Measurements from ENCODE around the gene ASCC3.

The ASCC3 gene

GRCh38 chr6:100565439-100566104 lies 315.6 kb downstream of the ASCC3 start:
- Histone ChIP-seq H3K9me2 (replicated peaks; ENCODE audit: control insufficient read depth, low read length) (no peaks in the 10 kb centered on the region), H3K36me3 (ENCODE audit: control insufficient read depth, low read length) (no peaks in the 10 kb centered on the region), H3K4me3 (ENCODE audit: low read length) (no peak overlapping the region), H3K4me1 (ENCODE audit: control insufficient read depth, low read length) (no peaks in the 10 kb centered on the region), H4K20me1 (ENCODE audit: control insufficient read depth, insufficient read depth, low read depth, low read length) (no peaks in the 10 kb centered on the region), H3K79me2 (ENCODE audit: control insufficient read depth, low read length) (no peaks in the 10 kb centered on the region), H3K27ac (ENCODE audit: low read depth, low read length) (no peak overlapping the region), H3F3A (ENCODE audit: control insufficient read depth, insufficient read depth) (no peaks in the 10 kb centered on the region), H3K4me2 (ENCODE audit: low read length) (no peak overlapping the region), H3K9me3 (ENCODE audit: control insufficient read depth, insufficient read depth, low read length) (no peaks in the 10 kb centered on the region), H3K27me3 (ENCODE audit: control insufficient read depth, low read length) (no peaks in the 10 kb centered on the region)
- TF ChIP-seq CTCF (IDR thresholded peaks at IDR 0.05; ENCODE audit: low read depth, low read length, poor library complexity, severe bottlenecking) (no peak), EZH2phosphoT487 (IDR thresholded peaks at IDR 0.05; ENCODE audit: borderline replicate concordance, low read length) (no peak)

GRCh38 chr6:100559859-100560258 lies 321.3 kb downstream of the ASCC3 start:
- Histone ChIP-seq H3K36me3 (ENCODE audit: control insufficient read depth, low read length) (no peaks in the 10 kb centered on the region), H3F3A (ENCODE audit: control insufficient read depth, insufficient read depth) (no peaks in the 10 kb centered on the region), H3K4me1 (ENCODE audit: control insufficient read depth, low read length) (no peaks in the 10 kb centered on the region), H3K27ac (ENCODE audit: low read depth, low read length) (no peak overlapping the region), H3K79me2 (ENCODE audit: control insufficient read depth, low read length) (no peaks in the 10 kb centered on the region), H3K9me2 (replicated peaks; ENCODE audit: control insufficient read depth, low read length) (no peaks in the 10 kb centered on the region), H3K4me2 (ENCODE audit: low read length) (no peak overlapping the region), H3K27me3 (ENCODE audit: control insufficient read depth, low read length) (no peaks in the 10 kb centered on the region), H3K4me3 (ENCODE audit: low read length) (no peak overlapping the region), H3K9me3 (ENCODE audit: control insufficient read depth, insufficient read depth, low read length) (no peaks in the 10 kb centered on the region), H4K20me1 (ENCODE audit: control insufficient read depth, insufficient read depth, low read depth, low read length) (no peaks in the 10 kb centered on the region)
- TF ChIP-seq EZH2phosphoT487 (IDR thresholded peaks at IDR 0.05; ENCODE audit: borderline replicate concordance, low read length) (no peak), CTCF (IDR thresholded peaks at IDR 0.05; ENCODE audit: low read depth, low read length, poor library complexity, severe bottlenecking) (no peak)

GRCh38 chr6:100554228-100554627 lies 326.9 kb downstream of the ASCC3 start:
- H3K36me3 ChIP-seq (ENCODE audit: control insufficient read depth, low read length), result no peaks in the 10 kb centered on the region
- H3F3A ChIP-seq (ENCODE audit: control insufficient read depth, insufficient read depth), result no peaks in the 10 kb centered on the region
- H3K4me1 ChIP-seq (ENCODE audit: control insufficient read depth, low read length), result no peaks in the 10 kb centered on the region

More at GRCh38 chr6:100554228-100554627, 326.9 kb downstream of the ASCC3 start:
- no peak overlapping the region for H3K27ac ChIP-seq (ENCODE audit: low read depth, low read length)
- no peaks in the 10 kb centered on the region for H4K20me1 ChIP-seq (ENCODE audit: control insufficient read depth, insufficient read depth, low read depth, low read length)
- TF ChIP-seq EZH2phosphoT487 (IDR thresholded peaks at IDR 0.05; ENCODE audit: borderline replicate concordance, low read length) (no peak), CTCF (IDR thresholded peaks at IDR 0.05; ENCODE audit: low read depth, low read length, poor library complexity, severe bottlenecking) (no peak)
- no peaks in the 10 kb centered on the region for H3K79me2 ChIP-seq (ENCODE audit: control insufficient read depth, low read length)
- no peak overlapping the region for H3K4me3 ChIP-seq (ENCODE audit: low read length)
- no peaks in the 10 kb centered on the region for H3K9me2 ChIP-seq (replicated peaks; ENCODE audit: control insufficient read depth, low read length)
- H3K27me3 ChIP-seq (ENCODE audit: control insufficient read depth, low read length), result no peaks in the 10 kb centered on the region
- no peaks in the 10 kb centered on the region for H3K9me3 ChIP-seq (ENCODE audit: control insufficient read depth, insufficient read depth, low read length)
- H3K4me2 ChIP-seq (ENCODE audit: low read length), result no peak overlapping the region

Measured in DOHH2 (cell line).